Neural crest cell (in vitro differentiated cells): ENCODE data around the gene CAMP. TPM values are rescaled to one million over a fixed set of nuclear protein-coding genes. Genes with fewer than 3 reads are reported as not detected.

ENCODE experiments used
- DNase-seq: peaks from one replicate; pipeline ENCODE4 v3.0.0; 2021; ENCODE audit warnings: low read depth, mixed read lengths, low spot score
- H3K27ac Mint-ChIP-seq: one replicate; pipeline ENCODE4 v1.8.0; 2021; ENCODE audit warnings: mild to moderate bottlenecking, mixed read lengths; ENCODE audit not compliant: unreplicated experiment
- H3K27me3 Mint-ChIP-seq: 2 replicates; pipeline ENCODE4 v1.8.0; 2021; ENCODE audit warnings: low read depth, mild to moderate bottlenecking, mixed read lengths
- H3K36me3 Mint-ChIP-seq: 2 replicates; pipeline ENCODE4 v1.8.0; 2021; ENCODE audit warnings: low read depth, mild to moderate bottlenecking, mixed read lengths
- H3K4me1 Mint-ChIP-seq: 2 replicates; pipeline ENCODE4 v1.8.0; 2021; ENCODE audit warnings: mixed read lengths
- H3K4me3 Mint-ChIP-seq: one replicate; pipeline ENCODE4 v1.8.0; 2021; ENCODE audit warnings: mild to moderate bottlenecking, mixed read lengths
- H3K9me3 Mint-ChIP-seq: 2 replicates; pipeline ENCODE4 v1.8.0; 2021; ENCODE audit warnings: mixed read lengths
- CTCF ChIP-seq: fragments of 200-600 bp; sonication (generic); conservative IDR thresholded peaks from 2 replicates; pipeline ENCODE4 v1.5.0; 2021; ENCODE audit warnings: antibody characterized with exemption, mild to moderate bottlenecking
- total RNA-seq: library from RNA; stranded (reverse); gene quantifications from 2 replicates; pipeline ENCODE4 v1.2.1, GENCODE V29; 2021

CAMP gene
- total RNA-seq, 1 donor from 2014 or later = not detected

- no peak overlapping the region for H3K4me3 Mint-ChIP-seq
- no peaks in the 10 kb centered on the region for H3K36me3 Mint-ChIP-seq
- H3K9me3 Mint-ChIP-seq = no peaks in the 10 kb centered on the region
- DNase-seq = no peak
- H3K4me1 Mint-ChIP-seq = no peaks in the 10 kb centered on the region
- peaks cover 4% of the 10 kb centered on the region for H3K27me3 Mint-ChIP-seq
- no peak overlapping the region for H3K27ac Mint-ChIP-seq
- no peak for TF ChIP-seq CTCF
Observed at GRCh38 chr3:48225587-48225986, 2.3 kb downstream of the CAMP start.

- Mint-ChIP-seq H3K36me3 (no peaks in the 10 kb centered on the region), H3K4me1 (no peaks in the 10 kb centered on the region), H3K27me3 (peaks cover 4% of the 10 kb centered on the region), H3K27ac (no peak overlapping the region), H3K4me3 (no peak overlapping the region), H3K9me3 (no peaks in the 10 kb centered on the region)
- TF ChIP-seq CTCF = no peak
- DNase-seq = no peak
Observed at GRCh38 chr3:48226939-48227338, 3.6 kb downstream of the CAMP start.

- DNase-seq = no peak
- H3K4me1 Mint-ChIP-seq = peaks cover 17% of the 10 kb centered on the region
- no peaks in the 10 kb centered on the region for H3K9me3 Mint-ChIP-seq
- no peak overlapping the region for H3K27ac Mint-ChIP-seq
- peaks cover 1% of the 10 kb centered on the region for H3K27me3 Mint-ChIP-seq
- no peaks in the 10 kb centered on the region for H3K36me3 Mint-ChIP-seq
- no peak overlapping the region for H3K4me3 Mint-ChIP-seq
- no peak for TF ChIP-seq CTCF
Observed at GRCh38 chr3:48232232-48232631, 8.9 kb downstream of the CAMP start.

- Mint-ChIP-seq H3K9me3 (no peaks in the 10 kb centered on the region), H3K27me3 (no peaks in the 10 kb centered on the region), H3K27ac (no peak overlapping the region), H3K4me3 (no peak overlapping the region), H3K4me1 (peaks cover 19% of the 10 kb centered on the region), H3K36me3 (no peaks in the 10 kb centered on the region)
- TF ChIP-seq CTCF = peak; percentile 67
- DNase-seq = peak; percentile 71
Observed at GRCh38 chr3:48232734-48233133, 9.4 kb downstream of the CAMP start.

GRCh38 chr3:48233542-48233941 lies 10.2 kb downstream of the CAMP start:
- Mint-ChIP-seq H3K9me3 (no peaks in the 10 kb centered on the region), H3K36me3 (no peaks in the 10 kb centered on the region), H3K27ac (peak overlapping the region; percentile 35), H3K27me3 (no peaks in the 10 kb centered on the region), H3K4me1 (peaks cover 19% of the 10 kb centered on the region), H3K4me3 (no peak overlapping the region)
- TF ChIP-seq CTCF = no peak
- DNase-seq = no peak

- Mint-ChIP-seq H3K27ac (no peak overlapping the region), H3K36me3 (no peaks in the 10 kb centered on the region), H3K4me1 (peaks cover 37% of the 10 kb centered on the region), H3K9me3 (no peaks in the 10 kb centered on the region), H3K27me3 (no peaks in the 10 kb centered on the region), H3K4me3 (no peak overlapping the region)
- TF ChIP-seq CTCF = no peak
- no peak for DNase-seq
Observed at GRCh38 chr3:48236531-48236930, 13.2 kb downstream of the CAMP start.
